GM23248 (cell line): ENCODE measurements around the gene PRR27.
"Not testable (repeated sequence)": the region's sequence is repeated elsewhere in the genome, so short reads cannot be mapped to it uniquely, and the experiment has no call there.

Source experiments
- EZH2 ChIP-seq: fragments of 200-600 bp; sonication (generic); IDR thresholded peaks from 2 replicates; pipeline ENCODE4 v1.6.1; 2018; ENCODE audit warnings: antibody characterized with exemption, mild to moderate bottlenecking; ENCODE audit not compliant: insufficient read depth, poor library complexity, severe bottlenecking
- EZH2phosphoT487 ChIP-seq: fragments of 200-600 bp; sonication (generic); IDR thresholded peaks from 2 replicates; pipeline ENCODE4 v1.6.1; 2018; ENCODE audit warnings: antibody characterized with exemption, moderate library complexity, mild to moderate bottlenecking, low read depth; ENCODE audit not compliant: insufficient read depth

DNA sequence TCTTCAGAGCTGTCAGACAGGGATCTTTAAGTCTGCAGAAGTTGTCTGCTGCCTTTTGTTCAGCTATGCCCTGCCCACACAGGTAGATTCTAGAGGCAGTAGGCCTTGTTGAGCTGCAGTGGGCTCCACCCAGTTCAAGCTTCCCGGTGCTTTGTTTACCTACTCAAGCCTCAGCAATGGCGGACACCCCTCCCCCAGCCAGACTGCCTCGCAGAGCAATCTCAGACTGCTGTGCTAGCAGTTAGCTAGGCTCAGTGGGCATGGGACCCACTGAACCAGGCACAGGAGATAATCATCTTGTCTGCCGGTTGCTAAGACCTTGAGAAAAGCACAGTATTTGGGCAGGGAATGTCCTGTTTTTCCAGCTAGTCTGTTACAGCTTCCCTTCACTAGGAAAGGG lies 58.7 kb downstream of the PRR27 start:
- TF ChIP-seq EZH2, EZH2phosphoT487: not testable (repeated sequence)
